ENCODE data around the gene RXRA.

Gene RXRA

DNA sequence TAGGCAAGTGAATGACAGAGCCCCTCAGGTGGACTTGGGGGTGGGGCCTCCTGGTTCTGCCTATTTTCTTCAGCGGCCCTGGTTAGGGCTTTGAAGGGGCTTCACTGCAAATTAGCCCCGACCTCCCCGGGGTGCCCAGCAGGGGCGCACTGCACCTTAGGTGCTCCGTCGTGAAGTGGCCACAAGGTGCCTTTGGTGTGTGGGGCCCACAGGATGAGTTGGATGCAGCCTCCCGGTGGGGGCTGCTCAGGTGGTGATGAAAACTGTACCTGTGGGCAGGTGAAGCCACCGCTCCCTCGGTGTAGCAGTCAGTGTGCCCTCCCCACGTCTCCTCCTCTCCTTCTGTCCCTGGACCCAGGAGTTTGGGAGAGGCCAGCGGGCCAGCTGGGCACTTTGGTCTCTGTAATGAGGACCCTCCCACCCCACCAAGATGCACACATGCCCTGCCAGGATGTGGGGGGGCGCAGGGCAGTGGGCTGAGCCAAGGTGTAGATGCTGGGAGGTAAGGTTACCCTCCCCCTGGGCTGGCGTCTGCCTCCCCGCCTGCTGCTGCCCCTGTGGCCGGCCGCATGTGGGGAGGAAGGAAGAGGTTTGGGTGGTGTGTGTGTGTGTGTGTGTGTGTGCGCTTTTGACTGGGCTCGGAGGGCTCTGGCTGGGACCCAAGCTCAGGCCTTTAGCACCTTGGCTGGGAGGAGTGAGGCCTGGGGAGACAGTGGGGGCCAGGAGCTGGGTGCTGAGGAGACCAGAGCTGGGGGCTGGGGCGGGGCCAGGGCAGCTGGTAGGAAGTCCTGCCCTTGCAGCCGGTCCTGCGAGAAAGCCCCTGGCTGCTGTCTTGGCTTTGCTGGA is 55.6 kb downstream of the RXRA start:
- no peak for DNase-seq (ENCODE audit: low spot score)

DNA sequence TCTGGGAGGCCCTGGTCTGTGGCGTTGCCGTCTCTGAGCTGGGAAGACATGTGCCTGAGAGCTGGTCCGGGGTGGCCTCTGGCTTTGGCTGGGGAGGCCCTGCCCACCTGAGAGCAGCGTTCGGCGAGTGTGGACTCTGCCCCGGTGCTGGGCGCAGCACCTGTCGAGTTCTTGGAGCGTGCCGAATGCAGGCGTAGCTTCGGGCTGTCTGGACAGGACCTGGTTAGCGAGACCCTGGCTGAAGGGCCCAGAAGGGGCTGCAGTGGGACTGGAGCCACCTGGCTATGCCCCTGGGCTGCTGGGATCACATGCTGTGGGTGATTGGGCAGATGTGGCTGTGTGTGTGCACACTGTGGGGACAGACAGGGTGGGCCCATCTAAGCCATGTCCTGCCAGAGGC is 56.5 kb downstream of the RXRA start:
- no peak for DNase-seq (ENCODE audit: low spot score)

DNA sequence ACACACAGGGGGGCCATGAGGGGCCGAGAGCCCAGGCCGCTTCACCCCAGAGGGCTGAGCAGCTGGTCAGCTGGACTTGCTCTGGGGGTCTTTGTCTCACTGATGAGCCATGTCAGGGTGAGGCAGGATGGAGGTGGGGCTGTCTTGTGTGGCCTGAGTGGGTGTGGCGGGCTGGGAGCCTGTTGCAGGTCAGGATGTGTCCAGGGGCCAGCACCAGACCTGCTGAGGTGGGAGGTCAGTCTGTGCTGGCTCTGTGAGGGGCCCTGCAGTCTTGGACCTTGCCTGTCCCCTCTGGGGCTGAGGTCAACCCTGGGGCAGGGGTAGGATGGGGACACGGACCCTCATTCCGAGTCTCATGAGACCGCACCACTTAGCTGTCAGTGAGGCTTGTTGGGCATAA is 56.9 kb downstream of the RXRA start:
- DNase-seq (ENCODE audit: low spot score), result no peak

DNA sequence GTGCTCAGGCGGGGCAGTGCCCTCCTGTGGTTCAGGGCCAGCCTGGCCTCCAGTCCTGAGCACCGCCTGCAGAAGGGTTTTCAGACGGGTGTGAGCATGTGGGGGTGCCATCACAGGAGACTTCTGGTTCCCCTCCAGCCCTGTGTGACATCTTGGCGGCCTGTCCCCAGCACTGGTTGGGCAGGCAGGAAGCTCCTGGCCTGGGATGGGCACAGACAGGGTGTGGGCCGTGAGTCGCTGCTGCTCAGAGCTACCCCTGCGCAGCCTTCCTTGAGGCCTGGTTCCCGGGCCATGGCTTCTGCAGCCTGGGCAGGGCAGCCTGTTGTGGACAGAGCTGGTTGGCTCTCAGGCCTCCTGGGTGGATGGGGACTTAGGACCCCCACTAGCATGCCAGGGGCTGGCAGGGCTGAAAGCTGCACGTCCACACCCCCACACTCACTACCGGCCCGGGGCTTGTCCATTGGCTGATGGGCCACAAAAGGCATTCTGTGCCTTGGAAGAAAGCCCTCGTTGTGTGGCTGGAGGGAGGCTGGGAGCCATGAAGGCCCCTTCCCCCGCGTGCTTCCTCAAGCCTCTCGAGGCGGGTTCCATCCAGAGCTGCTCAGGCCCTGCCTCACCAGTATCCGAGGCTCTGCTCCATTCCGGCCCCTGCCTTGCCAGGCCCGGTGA is 58.7 kb downstream of the RXRA start:
- DNase-seq (ENCODE audit: low spot score), result no peak

DNA sequence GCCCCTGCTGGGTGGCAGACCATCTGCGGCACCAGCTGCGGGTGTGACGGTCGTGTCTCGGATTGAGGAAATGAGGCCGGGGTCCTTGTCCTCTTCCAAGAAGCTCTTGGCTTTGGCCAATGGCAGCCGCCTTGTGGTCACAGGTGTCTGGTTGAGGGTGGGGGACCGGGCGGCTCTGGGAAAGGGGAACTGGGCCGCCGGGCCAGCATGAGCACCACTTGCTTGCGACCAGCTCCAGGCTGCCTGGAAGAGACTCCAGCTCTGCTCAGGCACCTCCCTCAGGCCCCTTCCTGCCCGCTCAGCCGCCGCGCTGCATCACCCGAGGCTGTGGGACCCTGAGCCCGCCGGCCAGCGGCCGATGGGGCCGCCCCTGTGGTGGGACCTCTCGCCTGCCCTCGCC is 59.7 kb downstream of the RXRA start:
- no peak for DNase-seq (ENCODE audit: low spot score)

DNA sequence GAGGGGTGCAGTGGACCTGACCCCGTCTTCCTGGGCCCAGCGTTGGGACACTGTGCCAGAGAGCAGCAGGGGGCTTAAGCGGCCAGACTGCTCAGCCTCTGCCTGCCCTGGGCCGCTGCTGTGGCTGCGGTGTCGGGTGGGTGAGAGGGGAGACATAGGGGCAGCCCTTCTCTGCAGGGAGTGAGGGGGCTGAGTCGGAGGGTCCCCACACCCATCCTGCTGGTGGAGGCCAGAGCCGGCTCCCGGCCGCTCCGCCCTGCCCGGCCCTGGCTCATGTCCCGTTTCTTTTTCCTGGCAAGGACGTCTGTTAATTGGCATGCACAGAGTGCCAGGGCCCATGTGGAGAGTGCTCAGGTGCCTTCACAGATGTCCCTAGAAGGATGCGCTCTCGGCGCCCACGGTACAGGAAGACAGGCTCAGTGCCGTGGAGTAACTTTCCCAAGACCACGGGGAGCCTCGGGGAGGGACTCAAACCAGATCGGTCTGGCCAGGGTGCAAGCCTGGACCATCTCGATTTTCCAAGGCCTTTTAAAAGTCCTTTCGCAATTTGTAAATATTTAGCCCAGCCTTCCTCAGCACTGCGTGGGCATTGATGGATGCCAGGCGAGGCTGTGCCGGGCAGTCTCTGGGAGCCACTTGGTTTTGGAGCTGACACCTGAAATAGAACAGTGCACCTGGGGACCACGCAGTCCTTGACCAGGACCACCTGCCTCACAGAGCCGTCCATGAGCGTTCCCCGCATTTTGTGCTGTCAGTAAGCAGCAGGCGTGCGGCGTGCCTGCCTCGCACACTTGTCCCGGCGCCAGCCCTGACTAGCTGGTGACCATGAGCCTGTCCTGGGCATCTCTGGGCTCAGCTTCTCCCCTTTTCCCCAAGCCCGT is 60.9 kb downstream of the RXRA start:
- peak; percentile 37 for DNase-seq (ENCODE audit: low spot score)

DNA sequence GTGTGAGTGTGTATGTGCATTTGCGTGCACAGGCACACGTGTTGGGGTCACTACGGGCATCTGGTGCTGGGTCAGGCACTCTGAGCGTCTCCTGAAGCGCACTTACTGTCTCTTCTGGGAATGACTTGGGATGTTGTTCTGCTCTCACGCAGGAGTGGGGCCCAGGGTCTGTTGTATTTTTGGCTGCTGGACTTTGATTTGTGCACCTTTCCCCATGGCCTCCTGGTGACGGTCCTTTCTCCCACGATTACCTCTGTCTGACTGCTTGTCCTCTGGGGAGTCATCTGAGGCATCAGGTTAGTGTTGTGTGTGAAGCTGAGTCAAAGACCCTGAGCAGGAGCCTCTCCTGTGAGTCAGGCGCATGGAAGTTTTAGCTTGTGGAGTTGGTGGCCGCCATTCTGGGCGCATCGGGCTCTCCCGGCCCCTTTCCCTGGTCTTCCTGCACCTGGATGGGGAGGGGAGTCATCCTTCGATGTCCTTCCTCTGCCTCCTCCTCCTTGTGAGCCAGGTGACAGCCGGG is 62.1 kb downstream of the RXRA start:
- no peak for DNase-seq (ENCODE audit: low spot score)

DNA sequence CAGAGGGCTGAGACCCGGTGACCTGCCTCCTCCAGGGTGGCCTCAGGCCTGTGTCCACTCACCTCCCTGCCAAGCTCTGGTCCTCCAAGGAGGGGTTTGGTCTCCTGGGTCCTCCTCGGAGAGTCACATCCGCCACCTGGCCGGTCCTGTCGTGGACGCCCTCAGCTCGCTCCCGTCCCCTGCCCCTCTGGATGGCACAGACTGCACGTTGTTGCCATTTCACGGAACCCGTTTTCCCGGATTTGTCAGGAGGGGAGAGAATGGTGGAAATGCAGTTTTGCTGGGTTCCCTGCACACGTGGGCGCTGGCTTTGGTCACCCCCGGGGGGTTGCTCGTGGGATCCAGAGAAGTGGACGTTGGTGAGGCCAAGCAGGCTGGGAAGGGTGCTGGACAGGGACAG is 62.7 kb downstream of the RXRA start:
- DNase-seq (ENCODE audit: low spot score), result no peak

DNA sequence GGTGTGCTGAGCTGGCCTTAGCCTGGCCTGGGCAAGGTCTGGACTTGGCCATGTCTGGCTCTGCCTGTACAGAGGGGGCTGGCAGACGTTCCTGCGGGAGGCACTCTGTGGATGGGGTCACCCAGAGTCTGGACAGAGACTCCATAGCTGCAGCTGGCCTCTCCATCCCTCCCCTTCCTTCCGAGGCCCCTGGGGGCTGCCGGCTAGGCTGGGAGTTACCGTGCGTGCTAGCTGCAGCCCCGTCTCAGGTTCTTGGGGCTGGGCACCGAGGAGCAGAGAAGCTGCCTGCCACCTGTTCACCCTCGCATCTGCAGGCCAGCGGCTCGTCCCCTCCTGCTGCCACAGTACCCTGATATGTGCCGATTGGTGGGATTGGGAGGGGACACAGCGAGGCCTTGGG is 63.4 kb downstream of the RXRA start:
- no peak for DNase-seq (ENCODE audit: low spot score)

DNA sequence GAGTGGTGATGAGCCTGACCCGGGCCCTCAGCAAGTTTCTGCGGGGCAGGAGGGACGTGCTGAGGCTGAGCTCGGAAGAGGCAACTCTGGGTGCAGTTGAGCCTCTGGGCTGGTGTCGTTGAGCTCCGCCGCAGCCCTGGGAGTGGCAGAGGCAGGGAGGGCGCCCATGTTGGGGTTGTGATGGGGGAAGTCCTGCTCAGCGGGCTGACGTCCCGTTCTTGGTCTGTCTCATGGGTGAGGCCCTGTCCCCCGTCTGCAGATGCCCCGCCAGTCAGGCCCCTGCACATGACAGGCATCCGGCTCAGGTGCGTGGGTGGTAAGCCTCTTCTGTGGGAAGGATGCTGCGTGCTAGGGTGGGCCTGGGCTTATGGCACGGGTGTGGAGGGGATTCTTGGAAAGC is 64.3 kb downstream of the RXRA start:
- no peak for DNase-seq (ENCODE audit: low spot score)

DNA sequence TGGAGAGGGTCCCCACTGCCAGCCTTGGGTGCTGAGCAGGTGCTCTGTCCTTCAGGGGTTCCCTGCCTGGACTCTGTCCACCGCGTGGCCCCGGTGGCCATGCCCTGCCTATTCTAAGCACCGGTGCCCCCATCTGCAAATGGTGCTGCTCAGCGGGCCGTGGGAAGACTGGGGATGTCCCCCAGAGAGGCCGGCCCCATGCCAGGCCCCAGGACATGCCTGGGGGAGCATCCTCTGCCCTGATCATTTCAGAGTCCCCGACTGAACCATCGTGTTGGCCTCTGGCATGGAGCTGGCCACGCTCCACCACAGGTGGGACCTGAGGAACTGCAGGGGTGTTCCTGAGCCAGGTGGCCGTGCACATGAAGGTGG is 64.7 kb downstream of the RXRA start:
- no peak for DNase-seq (ENCODE audit: low spot score)

DNA sequence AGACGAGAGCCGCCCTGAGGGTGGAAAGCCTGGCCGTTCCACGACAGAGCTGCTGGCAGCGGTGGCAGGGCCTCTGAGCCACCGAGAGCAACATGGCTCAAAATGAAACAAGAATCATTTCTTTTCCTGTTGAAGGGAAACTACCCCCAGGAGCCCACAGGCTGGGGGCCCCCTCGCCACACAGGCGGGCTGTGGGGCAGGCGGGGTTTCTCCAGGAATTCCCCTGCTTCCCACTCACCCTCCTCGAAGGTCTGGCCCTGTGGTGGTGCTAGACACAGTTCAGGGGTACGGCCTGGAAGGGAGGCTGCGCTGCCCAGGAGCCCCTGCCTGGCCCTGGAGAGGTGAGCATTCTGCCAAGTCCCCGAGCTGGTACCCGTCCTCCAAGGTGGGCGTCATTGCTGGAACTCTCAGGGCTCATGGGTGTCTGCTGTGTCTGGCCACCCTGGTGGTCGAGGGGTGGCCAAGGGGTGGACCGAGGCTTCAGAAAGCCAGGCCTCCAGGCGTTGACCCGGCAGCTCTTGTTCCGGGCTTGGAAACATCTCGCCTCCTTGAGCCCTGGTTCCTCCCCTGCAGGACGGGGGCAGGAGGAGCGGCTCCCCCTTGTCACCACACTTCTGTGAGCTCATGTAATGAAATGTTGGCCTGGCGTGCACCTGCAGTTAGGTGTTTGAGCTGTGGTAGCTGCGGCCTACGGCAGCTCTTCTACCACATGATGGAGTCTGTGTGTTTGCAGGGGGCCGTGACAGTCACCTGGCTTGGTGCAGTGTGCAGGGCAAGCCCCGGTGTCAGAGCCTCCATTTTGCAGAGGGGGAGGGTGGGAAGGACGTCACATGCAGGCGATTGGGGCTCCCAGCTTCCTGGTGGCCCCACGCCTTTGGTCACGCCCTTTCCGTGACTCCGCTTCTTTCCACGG is 65.3 kb downstream of the RXRA start:
- DNase-seq (ENCODE audit: low spot score), result no peak

DNA sequence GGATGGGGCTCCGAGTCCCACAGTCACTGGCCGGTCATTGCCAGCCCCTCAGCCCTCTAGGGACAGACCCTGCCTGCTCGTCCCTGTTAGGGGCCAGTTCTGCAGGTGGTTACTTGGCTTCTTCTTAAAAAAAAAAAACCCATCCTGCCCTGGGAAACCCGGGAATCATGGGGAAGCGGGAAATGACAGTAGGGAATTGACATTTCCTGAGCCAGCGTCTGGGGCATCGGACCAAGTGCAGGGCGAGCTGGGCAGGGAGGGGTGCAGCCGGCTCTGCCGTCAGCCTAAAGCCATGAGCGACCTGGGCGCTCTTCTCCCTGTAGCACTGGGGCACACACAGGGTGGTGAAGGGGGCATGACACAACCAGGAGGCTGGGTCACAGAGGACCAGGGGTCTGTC is 66.6 kb downstream of the RXRA start:
- no peak for DNase-seq (ENCODE audit: low spot score)

DNA sequence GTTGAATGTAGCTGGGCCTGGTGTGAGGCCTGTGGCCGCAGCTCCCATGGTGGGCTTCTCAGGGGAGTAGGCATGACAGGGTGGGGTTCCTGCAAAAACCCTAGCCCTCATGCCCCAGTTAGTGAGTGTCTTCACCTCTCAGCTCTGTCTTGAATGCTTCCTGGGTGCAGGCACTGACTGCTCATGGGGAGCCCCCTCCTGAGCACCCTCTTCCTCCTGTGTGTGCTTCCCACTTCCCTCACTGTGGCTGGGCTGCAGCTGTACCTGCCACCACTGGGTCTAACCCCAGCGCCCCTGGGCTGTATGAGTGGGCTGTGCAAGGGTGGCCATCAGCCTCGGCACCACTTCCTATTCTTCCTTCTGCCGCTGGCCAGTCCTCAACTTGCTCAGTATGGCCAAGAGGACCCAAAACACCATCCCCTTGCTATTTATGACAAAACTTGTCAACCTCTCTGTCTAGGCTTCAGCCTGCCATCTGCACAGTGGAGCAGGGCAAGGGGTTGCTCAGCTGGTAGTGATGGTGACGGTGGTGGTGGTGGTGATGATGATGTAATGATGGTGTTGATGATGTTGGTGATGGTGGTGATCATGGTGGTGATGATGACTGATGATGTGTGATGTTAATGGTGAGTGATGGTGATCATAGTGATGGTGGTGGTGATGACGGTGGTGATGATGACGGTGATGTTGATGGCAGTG is 67.5 kb downstream of the RXRA start:
- DNase-seq (ENCODE audit: low spot score), result no peak

DNA sequence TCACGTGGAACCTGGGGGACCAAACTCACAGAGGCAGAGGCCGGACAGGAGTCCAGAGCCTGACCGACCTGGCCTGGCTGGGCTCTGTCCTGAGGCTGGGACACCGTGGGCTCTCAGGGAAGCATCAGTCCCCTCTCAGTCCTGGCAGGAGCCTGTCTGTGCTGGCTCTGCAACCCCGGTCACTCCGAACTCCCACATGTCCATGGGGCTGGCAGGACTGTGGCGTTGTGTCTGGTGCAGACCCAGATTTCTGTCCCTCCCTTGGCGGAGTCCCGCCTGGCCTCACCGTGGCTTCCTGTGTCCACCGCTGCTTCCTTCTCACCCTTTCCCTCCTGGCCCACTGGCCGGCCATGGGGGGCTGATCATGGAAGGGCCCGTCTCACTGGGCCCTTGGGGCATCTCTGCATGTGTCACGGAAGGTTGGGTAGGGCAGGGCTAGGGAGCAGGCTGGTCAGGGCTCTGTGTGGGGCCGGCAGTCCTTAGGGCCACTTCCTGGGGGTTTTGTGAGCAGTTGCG is 68.8 kb downstream of the RXRA start:
- DNase-seq (ENCODE audit: low spot score), result no peak

DNA sequence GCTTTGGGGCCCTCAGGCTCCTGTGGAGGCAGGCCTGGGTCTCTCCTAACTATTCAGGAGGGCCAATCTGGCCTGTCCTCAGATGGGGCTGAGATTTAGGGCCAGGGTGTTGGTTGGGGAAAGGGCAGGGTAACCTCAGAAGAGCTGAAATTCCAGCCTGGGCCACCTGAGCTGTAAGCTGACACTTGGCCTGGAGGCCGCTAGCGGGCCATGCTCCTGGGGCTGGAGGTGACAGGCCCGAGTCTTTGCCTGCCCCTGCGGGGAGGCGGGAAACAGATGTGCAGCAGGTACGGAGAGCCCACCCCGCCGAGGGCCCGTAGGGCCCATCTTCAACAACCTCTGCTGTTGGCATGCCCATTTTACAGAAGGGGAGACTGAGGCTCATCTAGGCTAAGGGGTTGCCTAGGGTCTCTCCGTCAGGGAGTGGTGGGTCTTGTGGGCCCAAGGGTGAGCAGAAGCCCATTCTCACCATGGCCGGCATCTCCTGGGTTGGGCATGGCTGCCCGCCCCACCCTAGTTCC is 69.5 kb downstream of the RXRA start:
- no peak for DNase-seq (ENCODE audit: low spot score)

DNA sequence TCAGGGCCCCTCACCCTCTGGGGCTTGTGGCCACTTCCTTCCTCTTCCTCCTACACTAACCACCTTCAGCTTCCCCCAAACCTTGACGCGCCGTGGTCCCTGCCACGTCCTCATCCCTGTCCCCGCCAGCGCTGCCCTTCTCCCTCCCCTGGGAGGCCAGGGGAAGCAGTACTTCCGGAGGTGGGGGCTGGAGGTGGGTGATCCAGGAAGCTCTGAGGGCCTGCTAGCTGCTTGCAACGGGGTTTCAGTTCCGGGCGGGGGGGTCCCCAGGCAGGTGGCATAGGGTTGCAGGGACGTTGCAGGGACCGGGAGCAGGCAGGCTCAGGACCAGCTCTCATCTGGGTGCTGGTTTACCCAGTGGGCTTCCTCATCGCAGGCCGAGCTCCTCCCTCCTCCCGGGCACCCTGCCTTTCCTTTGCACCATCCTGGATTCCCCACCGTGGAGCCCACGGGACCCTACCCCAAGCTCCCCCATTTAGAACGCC is 70.0 kb downstream of the RXRA start:
- no peak for DNase-seq (ENCODE audit: low spot score)

DNA sequence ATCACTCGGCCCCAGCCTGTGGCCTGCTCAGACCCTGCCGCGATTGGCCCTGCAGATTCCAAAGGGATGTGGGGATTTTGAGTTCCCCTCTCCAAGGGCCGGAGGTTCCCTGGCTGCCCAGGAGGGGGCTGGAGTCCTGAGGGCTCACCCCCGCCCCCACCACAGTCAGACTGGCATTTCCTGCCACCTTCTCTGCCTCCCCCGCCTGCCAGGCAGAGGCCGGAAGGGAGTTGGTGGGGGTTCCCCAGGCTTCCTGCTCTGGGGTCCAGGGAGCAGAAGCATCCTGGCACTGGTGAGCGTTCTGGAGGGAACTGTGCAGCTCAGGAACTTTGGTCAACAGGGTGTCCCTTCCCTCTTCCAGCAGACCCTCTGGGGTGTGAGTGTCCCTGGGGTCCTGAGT is 70.6 kb downstream of the RXRA start:
- DNase-seq (ENCODE audit: low spot score), result no peak

DNA sequence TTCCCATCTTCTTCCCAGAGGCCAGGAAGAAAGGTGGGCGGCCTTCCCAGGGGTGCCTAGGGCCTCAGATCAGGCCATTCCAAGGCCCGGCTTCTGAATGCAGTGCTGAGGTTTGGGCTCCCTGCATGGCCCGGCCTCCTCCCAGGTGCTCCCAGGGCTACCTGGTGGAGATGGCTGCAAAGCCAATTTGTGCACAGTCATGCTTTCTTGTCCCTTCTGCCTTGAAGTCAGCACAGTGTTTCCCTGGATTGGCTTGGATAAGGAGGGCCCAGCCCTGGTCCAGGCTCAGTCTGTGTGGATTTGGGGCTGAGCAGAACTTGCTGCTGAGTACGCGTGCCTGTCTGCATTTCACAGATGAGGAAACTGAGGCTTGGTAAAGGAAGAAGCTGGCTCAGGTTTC is 72.5 kb downstream of the RXRA start:
- DNase-seq (ENCODE audit: low spot score), result no peak

DNA sequence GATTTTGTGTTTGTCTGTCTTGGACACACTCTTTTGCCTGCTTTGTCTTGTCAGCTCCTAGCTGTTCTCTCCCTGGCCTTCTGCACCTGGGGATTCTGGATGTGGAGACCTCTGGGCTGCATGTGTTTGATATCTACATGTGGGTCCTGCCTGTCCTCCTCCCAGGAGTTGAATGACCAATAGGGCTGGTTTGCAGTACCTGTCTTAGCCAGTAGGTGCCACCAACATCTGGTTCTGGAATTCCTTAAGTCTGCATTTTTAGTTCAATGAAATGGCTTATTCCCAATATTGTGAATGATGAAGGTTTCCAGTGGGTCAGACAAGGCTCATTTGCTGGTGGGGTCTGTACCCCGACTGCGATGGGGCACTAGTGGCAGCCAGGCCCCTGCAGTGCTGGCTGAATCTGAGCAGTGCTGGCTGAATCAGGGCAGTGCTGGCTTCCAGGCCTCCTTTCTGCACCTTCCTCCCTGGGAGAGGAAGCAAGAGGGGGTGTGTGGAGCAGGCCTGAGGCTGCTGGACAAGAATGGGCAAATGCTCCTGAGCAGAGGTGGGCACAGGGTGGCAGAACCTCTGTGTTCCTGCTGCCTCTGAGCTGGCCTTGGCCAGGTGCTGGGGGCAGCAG is 73.3 kb downstream of the RXRA start:
- DNase-seq (ENCODE audit: low spot score), result peak; percentile 56

Measured in AG08395 (cell line).